GM23338 (cell line): ENCODE results near the gene SULF2. TPM values are rescaled to one million over a fixed set of nuclear protein-coding genes. Genes with fewer than 3 reads are reported as not detected.

ENCODE experiments used
- ATAC-seq: fragments of 200-7000 bp; cut with Tn5 transposase; 3 replicates; pipeline ENCODE4 v1.9.1; 2020
- DNase-seq: peaks from one replicate; pipeline ENCODE4 v3.0.0-alpha.2; 2015; ENCODE audit warnings: low spot score
- H2AFZ ChIP-seq: fragments of 200-600 bp; sonication (generic); 2 replicates; pipeline ENCODE4 v1.8.0; 2016; ENCODE audit warnings: antibody characterized with exemption, mild to moderate bottlenecking, moderate library complexity
- H3F3A ChIP-seq: fragments of 200-600 bp; sonication (generic); replicated peaks from 2 replicates; pipeline ENCODE4 v1.8.0; 2017; ENCODE audit warnings: antibody characterized with exemption, mixed run types, low read depth
- H3K27ac ChIP-seq: fragments of 200-600 bp; sonication (generic); 2 replicates; pipeline ENCODE4 v1.6.1; 2016; ENCODE audit warnings: low read depth
- H3K27me3 ChIP-seq: fragments of 200-600 bp; sonication (generic); 2 replicates; pipeline ENCODE4 v1.8.0; 2016; ENCODE audit warnings: mild to moderate bottlenecking, mixed run types, moderate library complexity; ENCODE audit not compliant: insufficient read depth
- H3K36me3 ChIP-seq: fragments of 200-600 bp; sonication (generic); 2 replicates; pipeline ENCODE4 v1.8.0; 2016; ENCODE audit warnings: mild to moderate bottlenecking; ENCODE audit not compliant: insufficient read depth
- H3K4me1 ChIP-seq: fragments of 200-600 bp; sonication (generic); 2 replicates; pipeline ENCODE4 v1.8.0; 2016; ENCODE audit warnings: mild to moderate bottlenecking, moderate library complexity; ENCODE audit not compliant: insufficient read depth
- H3K4me2 ChIP-seq: fragments of 200-600 bp; sonication (generic); 2 replicates; pipeline ENCODE4 v1.7.1; 2017; ENCODE audit warnings: mixed run types
- H3K4me3 ChIP-seq: fragments of 200-600 bp; sonication (generic); 2 replicates; pipeline ENCODE4 v1.6.1; 2016; ENCODE audit warnings: mixed run types
- H3K79me2 ChIP-seq: fragments of 200-600 bp; sonication (generic); replicated peaks from 2 replicates; pipeline ENCODE4 v1.8.0; 2017; ENCODE audit warnings: mild to moderate bottlenecking; ENCODE audit not compliant: insufficient read depth
- H3K9me2 ChIP-seq: fragments of 200-600 bp; sonication (generic); 2 replicates; pipeline ENCODE4 v1.8.0; 2017; ENCODE audit not compliant: insufficient read depth
- H4K20me1 ChIP-seq: fragments of 200-600 bp; sonication (generic); replicated peaks from 2 replicates; pipeline ENCODE4 v1.8.0; 2017; ENCODE audit warnings: mild to moderate bottlenecking; ENCODE audit not compliant: insufficient read depth
- H3K27ac Mint-ChIP-seq: 2 replicates; pipeline ENCODE4 v1.8.0; 2020; ENCODE audit warnings: inconsistent platforms, mild to moderate bottlenecking, moderate library complexity, mixed read lengths
- H3K27me3 Mint-ChIP-seq: 3 replicates; pipeline ENCODE4 v1.8.0; 2022; ENCODE audit warnings: low read depth, mild to moderate bottlenecking, moderate library complexity, mixed read lengths, inconsistent platforms; ENCODE audit not compliant: insufficient read depth, poor library complexity
- H3K36me3 Mint-ChIP-seq: 3 replicates; pipeline ENCODE4 v1.8.0; 2021; ENCODE audit warnings: low read depth, mild to moderate bottlenecking, inconsistent platforms, moderate library complexity, mixed read lengths
- H3K4me1 Mint-ChIP-seq: 3 replicates; pipeline ENCODE4 v1.8.0; 2020; ENCODE audit warnings: mild to moderate bottlenecking, inconsistent platforms, mixed read lengths
- H3K4me3 Mint-ChIP-seq: 3 replicates; pipeline ENCODE4 v1.8.0; 2021; ENCODE audit warnings: moderate library complexity, mild to moderate bottlenecking, inconsistent platforms, mixed read lengths
- H3K9me3 Mint-ChIP-seq: 3 replicates; pipeline ENCODE4 v1.8.0; 2020; ENCODE audit warnings: moderate library complexity, mild to moderate bottlenecking, inconsistent platforms, mixed read lengths
- CREB1 ChIP-seq: fragments of 250-450 bp; sonication (Bioruptor Pico); IDR thresholded peaks from 2 replicates; pipeline ENCODE4 v1.5.0; 2020; ENCODE audit warnings: low read depth, mild to moderate bottlenecking, moderate library complexity
- CTCF ChIP-seq, 2 experiments: fragments of 200-600 bp in 1 of 2; sonication (generic) in 1 of 2; conservative IDR thresholded peaks; 2 replicates each; pipeline versions ENCODE4 v1.5.1 to v1.6.1; 2016 to 2017; ENCODE audit warnings: antibody characterized with exemption in 2 of 2, low read depth in 2 of 2, mild to moderate bottlenecking in 2 of 2, moderate library complexity in 1 of 2
- ETS1 ChIP-seq: IDR thresholded peaks from 2 replicates; pipeline ENCODE4 v1.6.1; 2016; ENCODE audit warnings: antibody characterized with exemption
- EZH2 ChIP-seq: fragments of 200-600 bp; sonication (generic); IDR thresholded peaks from one replicate; pipeline ENCODE4 v1.8.0; 2017; ENCODE audit warnings: antibody characterized with exemption, mild to moderate bottlenecking, low read depth; ENCODE audit not compliant: unreplicated experiment
- EZH2phosphoT487 ChIP-seq: fragments of 200-600 bp; sonication (generic); IDR thresholded peaks from one replicate; pipeline ENCODE4 v1.8.1; 2018; ENCODE audit warnings: antibody characterized with exemption; ENCODE audit not compliant: unreplicated experiment
- JUNB ChIP-seq: IDR thresholded peaks from one replicate; pipeline ENCODE4 v1.6.1; 2016; ENCODE audit warnings: antibody characterized with exemption; ENCODE audit not compliant: unreplicated experiment
- NANOG ChIP-seq: IDR thresholded peaks from 2 replicates; pipeline ENCODE4 v1.6.1; 2016; ENCODE audit warnings: antibody characterized with exemption, borderline replicate concordance
- POLR2AphosphoS5 ChIP-seq: IDR thresholded peaks from 2 replicates; pipeline ENCODE4 v1.6.1; 2016; ENCODE audit warnings: antibody characterized with exemption, low read depth
- REST ChIP-seq: IDR thresholded peaks from one replicate; pipeline ENCODE4 v1.6.1; 2018; ENCODE audit warnings: antibody characterized with exemption; ENCODE audit not compliant: unreplicated experiment
- STAT1 ChIP-seq: IDR thresholded peaks from one replicate; pipeline ENCODE4 v1.6.1; 2016; ENCODE audit warnings: antibody characterized with exemption; ENCODE audit not compliant: unreplicated experiment
- ZNF114 ChIP-seq: fragments of 250-450 bp; sonication (Bioruptor Pico); IDR thresholded peaks from 2 replicates; pipeline ENCODE4 v1.5.0; 2020; ENCODE audit warnings: mild to moderate bottlenecking, moderate library complexity
- ZNF331 ChIP-seq: fragments of 250-450 bp; sonication (Bioruptor Pico); IDR thresholded peaks from 2 replicates; pipeline ENCODE4 v1.5.0; 2020; ENCODE audit warnings: low read depth, mild to moderate bottlenecking, moderate library complexity
- ZNF462 ChIP-seq: fragments of 250-450 bp; sonication (Bioruptor Pico); IDR thresholded peaks from 2 replicates; pipeline ENCODE4 v1.5.0; 2020; ENCODE audit warnings: mild to moderate bottlenecking, moderate library complexity
- polyA plus RNA-seq: library from polyadenylated mRNA; unstranded; fragments of >200 nt; fragmentation: Nextera tagmentation; extraction: Ambion mirVana; gene quantifications from 2 replicates; pipeline ENCODE4 v1.2.1, GENCODE V29; 2016
- total RNA-seq: library from RNA; depleted of rRNA; stranded (reverse); fragments of >200 nt; shearing (Covaris generic); gene quantifications from 2 replicates; pipeline ENCODE4 v1.2.3, GENCODE V29; 2014

The SULF2 gene
- total and polyA plus RNA-seq, 2 experiments from 2014 or later = 9.5 to 20.7 TPM

GRCh38 chr20:47817573-47817972, 32.3 kb upstream of the SULF2 start:
- H3K27ac ChIP-seq = no peak overlapping the region
- ATAC-seq (no peak), DNase-seq (no peak)
- H3K4me1 Mint-ChIP-seq = peaks cover 8% of the 10 kb centered on the region
- no peaks in the 10 kb centered on the region for H3K27me3 ChIP-seq
- no peak overlapping the region for H2AFZ ChIP-seq
- no peak overlapping the region for H3K4me2 ChIP-seq
- no peak overlapping the region for H3K27ac Mint-ChIP-seq
- no peaks in the 10 kb centered on the region for H3F3A ChIP-seq
- H3K4me1 ChIP-seq = no peaks in the 10 kb centered on the region
- no peaks in the 10 kb centered on the region for H3K27me3 Mint-ChIP-seq
- H3K4me3 ChIP-seq = no peak overlapping the region
- H3K4me3 Mint-ChIP-seq = no peak overlapping the region
- H3K9me3 Mint-ChIP-seq = no peaks in the 10 kb centered on the region; the same call in 2 of the 3 replicates
- H3K79me2 ChIP-seq = no peaks in the 10 kb centered on the region
- no peaks in the 10 kb centered on the region for H3K36me3 ChIP-seq
- no peak for TF ChIP-seq STAT1
- TF ChIP-seq ZNF331 (CRISPR knock-in tag) = no peak
- no peak for TF ChIP-seq JUNB
- no peak for TF ChIP-seq NANOG
- no peak for TF ChIP-seq CTCF (conservative IDR thresholded peaks at IDR 0.05; ENCODE audit: low read depth in 2 of 2)
- TF ChIP-seq POLR2AphosphoS5 = no peak
- TF ChIP-seq ZNF114 (CRISPR knock-in tag) = no peak
- no peak for TF ChIP-seq CREB1 (CRISPR knock-in tag)
- no peak for TF ChIP-seq EZH2phosphoT487
- TF ChIP-seq EZH2 = no peak
- no peak for TF ChIP-seq REST
- no peak for TF ChIP-seq ETS1
- no peak for TF ChIP-seq ZNF462 (CRISPR knock-in tag)
- no peaks in the 10 kb centered on the region for H4K20me1 ChIP-seq
- no peaks in the 10 kb centered on the region; the same call in 2 of the 3 replicates for H3K36me3 Mint-ChIP-seq
- H3K9me2 ChIP-seq = no peaks in the 10 kb centered on the region
